H7 (cell line): ENCODE measurements around the gene SPRY1. TPM values are rescaled to one million over a fixed set of nuclear protein-coding genes. Genes with fewer than 3 reads are reported as not detected.

Experiments used
- DNase-seq: peaks from one replicate; pipeline ENCODE4 v3.0.0; 2012
- H3K27me3 ChIP-seq: 2 replicates; pipeline ENCODE4 v1.6.0; 2011; ENCODE audit warnings: mild to moderate bottlenecking, low read length; ENCODE audit not compliant: control insufficient read depth, insufficient read depth
- H3K36me3 ChIP-seq: replicated peaks from 2 replicates; pipeline ENCODE4 v1.5.1; 2011; ENCODE audit warnings: low read length; ENCODE audit not compliant: control insufficient read depth, insufficient read depth
- H3K4me3 ChIP-seq: 2 replicates; pipeline ENCODE4 v1.5.1; 2011; ENCODE audit warnings: low read depth, mild to moderate bottlenecking, control low read depth, low read length, moderate library complexity; ENCODE audit not compliant: insufficient read depth
- total RNA-seq: library from RNA; depleted of rRNA; stranded (reverse); fragments of >200 nt; shearing (Covaris generic); gene quantifications from 2 replicates; pipeline ENCODE4 v1.2.3, GENCODE V29; 2014

Gene SPRY1
- total RNA-seq, 1 experiment from 2014 or later: 42.2 TPM

- peak; percentile 79 for DNase-seq
- Histone ChIP-seq H3K4me3 (peak overlapping the region; percentile 83), H3K27me3 (no peaks in the 10 kb centered on the region), H3K36me3 (peaks cover 10% of the 10 kb centered on the region)
Observed at GRCh38 chr4:123397144-123398065, 810 bp downstream of the SPRY1 start.

GRCh38 chr4:123398066-123398852 lies 1.7 kb downstream of the SPRY1 start:
- H3K36me3 ChIP-seq: peaks cover 13% of the 10 kb centered on the region
- H3K27me3 ChIP-seq: no peaks in the 10 kb centered on the region
- DNase-seq: peak; percentile 87
- H3K4me3 ChIP-seq: peak overlapping the region; percentile 83

GRCh38 chr4:123398853-123399626 lies 2.4 kb downstream of the SPRY1 start:
- Histone ChIP-seq H3K27me3 (no peaks in the 10 kb centered on the region), H3K4me3 (peak overlapping the region; percentile 83), H3K36me3 (peaks cover 14% of the 10 kb centered on the region)
- DNase-seq: no peak

GRCh38 chr4:123399627-123400358 lies 3.2 kb downstream of the SPRY1 start:
- Histone ChIP-seq H3K36me3 (peaks cover 14% of the 10 kb centered on the region), H3K4me3 (peak overlapping the region; percentile 83), H3K27me3 (no peaks in the 10 kb centered on the region)
- DNase-seq: no peak

GRCh38 chr4:123401271-123402120 lies 4.9 kb downstream of the SPRY1 start:
- Histone ChIP-seq H3K36me3 (peaks cover 14% of the 10 kb centered on the region), H3K4me3 (no peak overlapping the region), H3K27me3 (no peaks in the 10 kb centered on the region)
- DNase-seq: no peak

- peaks cover 14% of the 10 kb centered on the region for H3K36me3 ChIP-seq
- no peaks in the 10 kb centered on the region for H3K27me3 ChIP-seq
- no peak for DNase-seq
- no peak overlapping the region for H3K4me3 ChIP-seq
Observed at GRCh38 chr4:123402121-123402465, 5.5 kb downstream of the SPRY1 start.

- no peak for DNase-seq
- Histone ChIP-seq H3K4me3 (no peak overlapping the region), H3K27me3 (no peaks in the 10 kb centered on the region), H3K36me3 (peaks cover 14% of the 10 kb centered on the region)
Observed at GRCh38 chr4:123403080-123403604, 6.5 kb downstream of the SPRY1 start.

GRCh38 chr4:123404533-123404932 lies 7.9 kb downstream of the SPRY1 start:
- Histone ChIP-seq H3K27me3 (no peaks in the 10 kb centered on the region), H3K4me3 (no peak overlapping the region), H3K36me3 (peaks cover 14% of the 10 kb centered on the region)
- DNase-seq: no peak

- H3K36me3 ChIP-seq: peaks cover 14% of the 10 kb centered on the region
- no peak overlapping the region for H3K4me3 ChIP-seq
- DNase-seq: no peak
- H3K27me3 ChIP-seq: no peaks in the 10 kb centered on the region
Observed at GRCh38 chr4:123405267-123405865, 8.8 kb downstream of the SPRY1 start.

GRCh38 chr4:123406872-123407271 lies 10.3 kb downstream of the SPRY1 start:
- Histone ChIP-seq H3K36me3 (peaks cover 10% of the 10 kb centered on the region), H3K4me3 (no peak overlapping the region), H3K27me3 (no peaks in the 10 kb centered on the region)
- DNase-seq: no peak

- DNase-seq: no peak
- Histone ChIP-seq H3K4me3 (no peak overlapping the region), H3K27me3 (no peaks in the 10 kb centered on the region), H3K36me3 (peaks cover under 1% of the 10 kb centered on the region)
Observed at GRCh38 chr4:123408471-123409084, 12.0 kb downstream of the SPRY1 start.

- Histone ChIP-seq H3K4me3 (no peak overlapping the region), H3K36me3 (no peaks in the 10 kb centered on the region; the same call in 1 of the 2 replicates), H3K27me3 (no peaks in the 10 kb centered on the region)
- no peak for DNase-seq
Observed at GRCh38 chr4:123409334-123409733, 12.7 kb downstream of the SPRY1 start.
